GM19324 (cell line): Measurements from ENCODE around the gene KIF1B.

ENCODE experiments used
- ATAC-seq: cut with Tn5 transposase; IDR thresholded peaks from one replicate; pipeline ENCODE4 v1.9.1; 2021; ENCODE audit warnings: mild to moderate bottlenecking, moderate library complexity; ENCODE audit not compliant: unreplicated experiment, low FRiP score

The KIF1B gene

DNA sequence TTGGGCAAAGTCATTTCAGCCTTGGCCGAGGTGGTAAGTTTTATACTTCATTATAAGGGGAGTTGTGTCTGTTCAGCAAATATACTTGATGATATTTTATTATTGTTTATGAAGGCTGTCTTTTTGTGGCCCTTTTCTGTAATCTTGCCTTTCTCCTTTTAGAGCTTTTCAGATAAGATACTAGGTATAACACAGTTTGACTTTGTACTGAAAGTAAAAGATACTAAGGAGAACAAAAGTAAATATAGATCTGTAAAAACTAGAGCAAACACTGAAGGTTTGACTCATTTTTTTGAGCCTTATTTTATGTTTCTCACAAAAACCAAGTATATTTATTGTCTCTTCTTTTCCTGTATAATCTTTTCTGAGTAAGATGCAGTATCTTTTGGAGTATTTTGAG is 61.9 kb downstream of the KIF1B start:
- no peak for ATAC-seq

DNA sequence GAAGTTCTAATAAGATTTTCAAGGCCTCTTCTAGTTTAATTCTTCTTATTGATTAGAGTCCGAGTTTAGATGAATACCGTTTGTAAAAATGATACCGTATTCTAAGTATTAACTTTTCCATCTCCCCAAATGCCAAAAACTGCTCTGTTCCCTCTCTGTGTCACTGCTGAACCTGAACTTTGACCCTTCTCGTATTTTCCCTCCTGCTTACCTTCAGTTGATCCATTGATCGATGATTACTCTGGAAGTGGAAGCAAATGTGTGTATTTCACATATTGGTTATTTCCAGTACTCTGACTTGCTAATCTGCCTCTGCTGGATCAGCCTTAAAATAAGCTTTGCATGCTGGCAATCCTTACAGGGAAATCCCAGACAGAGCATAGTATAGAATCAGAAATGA is 68.5 kb downstream of the KIF1B start:
- ATAC-seq = no peak

DNA sequence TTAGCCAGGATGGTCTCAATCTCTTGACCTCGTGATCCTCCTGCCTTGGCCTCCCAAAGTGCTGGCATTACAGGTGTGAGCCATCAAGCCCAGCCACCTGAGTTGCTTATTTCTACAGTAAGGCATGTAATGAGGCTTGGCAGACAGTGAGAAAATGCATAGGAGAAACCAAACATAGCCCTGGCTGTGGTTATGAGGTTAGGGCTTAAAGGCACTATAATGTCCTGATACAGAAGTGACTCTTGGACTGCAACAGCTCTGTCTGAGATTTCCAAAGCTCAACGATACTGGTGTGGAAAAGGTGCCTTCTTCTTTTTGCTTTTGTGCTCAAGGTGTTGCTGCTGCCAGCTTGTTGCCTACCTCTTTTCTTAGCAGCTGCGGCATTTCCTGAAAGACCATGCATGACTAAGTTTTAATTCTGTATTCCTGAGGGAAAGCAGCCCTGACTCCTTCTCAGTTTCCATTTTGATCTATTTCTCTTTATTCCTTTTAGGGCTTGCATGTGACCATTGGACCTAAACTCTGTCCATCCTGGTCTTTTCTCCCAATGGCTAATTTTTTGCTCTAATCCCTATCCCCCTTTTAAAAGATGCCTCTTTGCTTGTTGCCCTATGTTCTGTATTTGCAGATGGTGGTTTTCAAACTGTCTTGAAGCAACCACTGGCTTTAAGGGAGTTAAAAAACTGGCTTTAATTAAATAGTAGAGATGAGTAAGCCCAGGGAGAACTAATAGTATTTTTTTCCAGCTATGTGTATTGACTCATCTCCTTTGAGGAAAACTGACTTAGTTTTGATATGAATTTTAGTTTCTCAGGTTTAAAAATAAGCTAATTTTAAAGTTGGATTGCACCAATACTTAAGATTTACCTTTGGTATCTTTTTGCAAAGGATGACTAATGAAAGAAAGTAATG is 70.3 kb downstream of the KIF1B start:
- no peak for ATAC-seq

DNA sequence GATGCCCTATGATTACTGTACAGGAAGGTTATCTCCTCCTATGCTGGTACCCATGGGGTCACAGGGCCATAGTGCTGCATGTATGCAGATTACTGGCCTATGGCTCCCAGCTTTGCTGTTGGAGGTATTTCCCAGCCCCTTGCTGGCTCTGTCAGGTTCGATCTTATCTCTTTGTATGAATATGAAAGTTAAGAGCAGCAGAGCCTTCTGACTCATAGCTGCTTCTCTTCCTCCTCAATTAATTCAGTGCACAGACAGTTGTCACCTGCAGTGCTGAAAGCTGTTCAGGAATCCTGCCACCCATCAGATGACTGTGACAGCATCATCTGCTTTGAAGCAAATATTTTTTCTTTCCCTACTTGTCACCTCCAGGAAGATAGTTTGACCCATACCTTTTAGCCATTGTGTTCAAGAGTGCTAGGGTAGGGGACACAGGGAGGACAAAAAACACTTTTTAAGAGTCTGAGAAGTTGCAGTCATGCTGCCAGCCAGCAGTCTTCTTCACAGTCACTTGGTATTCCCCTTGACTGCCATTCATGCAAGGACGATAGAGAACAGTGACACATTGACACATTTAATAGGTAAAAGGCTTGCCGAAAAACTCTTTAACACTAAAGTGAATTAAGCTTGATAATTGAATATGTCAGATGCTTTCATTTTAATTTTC is 73.1 kb downstream of the KIF1B start:
- ATAC-seq = no peak

DNA sequence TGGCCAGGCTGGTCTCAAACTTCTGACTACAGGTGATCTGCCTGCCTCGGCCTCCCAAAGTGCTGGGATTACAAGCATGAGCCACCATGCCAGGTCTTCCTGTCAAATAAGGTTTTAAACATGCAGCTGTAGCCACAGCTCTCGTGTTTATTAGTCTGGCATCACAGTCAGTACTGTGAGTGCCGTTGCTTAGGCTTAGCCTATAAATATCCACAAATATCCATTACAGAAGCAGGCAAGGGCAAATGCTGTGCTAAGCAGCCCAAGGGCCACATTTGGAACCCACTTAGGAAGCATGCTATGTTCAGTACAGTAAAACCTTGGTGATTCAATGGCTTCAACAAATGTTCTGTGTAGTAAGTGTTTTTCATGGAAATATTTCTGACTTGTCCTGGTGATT is 75.9 kb downstream of the KIF1B start:
- ATAC-seq = no peak

DNA sequence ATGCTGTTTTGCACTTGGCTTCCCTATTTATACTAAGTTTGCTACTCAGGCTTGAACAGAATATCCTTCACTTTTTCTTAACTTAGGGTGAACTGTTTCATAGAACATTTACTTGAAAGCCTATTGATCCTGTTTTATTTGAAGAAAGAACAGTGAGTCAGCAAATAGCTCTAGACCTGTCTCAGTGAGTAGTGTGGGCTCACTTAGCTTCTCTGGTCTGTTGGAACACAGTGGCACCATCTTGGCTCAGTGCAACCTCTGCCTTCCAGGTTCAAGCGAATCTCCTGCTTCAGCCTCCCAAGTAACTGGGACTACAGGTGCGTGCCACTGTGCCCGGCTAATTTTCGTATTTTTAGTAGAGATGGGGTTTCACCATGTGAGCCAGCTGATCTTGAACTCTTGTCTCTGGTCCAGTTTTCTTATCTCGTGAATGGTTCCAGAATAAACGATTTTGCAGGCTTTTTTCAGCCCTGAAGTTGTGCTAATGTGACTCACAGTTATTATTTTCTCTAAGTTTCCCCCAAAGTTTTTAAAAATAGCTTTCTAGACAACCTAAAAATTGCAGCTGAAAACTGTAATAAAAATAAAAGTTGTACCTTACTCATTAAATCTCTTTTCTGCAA is 76.8 kb downstream of the KIF1B start:
- ATAC-seq = no peak

DNA sequence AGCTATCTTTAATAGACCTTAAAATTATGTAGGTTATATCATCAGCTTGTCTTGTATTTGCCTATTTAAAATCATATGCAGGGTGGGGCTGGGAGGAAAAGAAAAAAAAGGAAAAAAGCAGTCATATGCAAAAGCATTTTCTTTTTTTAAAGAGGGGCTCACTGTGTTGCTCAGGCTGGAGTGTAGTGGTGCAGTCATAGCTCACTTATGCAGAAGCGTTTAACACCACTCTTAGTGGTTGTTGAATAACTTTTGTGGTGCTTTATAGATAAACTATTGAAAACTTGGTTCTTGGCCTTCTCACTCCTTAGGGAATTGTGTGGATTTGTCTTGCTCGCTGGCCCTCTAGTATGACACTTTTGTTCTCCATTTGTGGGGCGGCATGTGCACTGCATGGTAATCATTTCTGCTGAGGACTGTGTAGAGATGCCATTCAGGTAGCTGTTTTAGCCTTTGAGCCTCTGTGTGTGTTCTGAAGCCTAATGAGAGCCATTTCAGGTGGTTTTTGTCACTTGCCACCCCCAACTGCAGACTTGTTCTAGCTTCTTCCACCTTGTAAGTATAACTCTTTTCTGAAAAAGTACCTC is 77.8 kb downstream of the KIF1B start:
- ATAC-seq = no peak

DNA sequence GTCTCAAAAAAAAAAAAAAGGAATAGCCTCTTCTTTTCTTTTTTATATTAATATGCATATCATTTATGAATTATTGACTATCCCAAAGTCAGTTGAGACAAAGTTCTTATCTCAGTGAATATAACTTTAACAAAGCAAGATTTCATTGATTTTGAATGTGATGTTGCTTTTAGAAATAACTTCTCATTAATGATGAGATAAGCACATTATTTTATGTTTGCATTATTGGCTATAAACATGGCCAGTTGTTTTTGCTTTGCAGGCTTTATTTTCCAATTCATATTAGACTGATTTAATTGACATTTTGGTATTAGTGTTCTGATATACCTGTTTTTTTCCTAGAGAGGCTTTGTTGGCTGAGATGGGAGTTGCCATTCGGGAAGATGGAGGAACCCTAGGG is 81.3 kb downstream of the KIF1B start:
- no peak for ATAC-seq

DNA sequence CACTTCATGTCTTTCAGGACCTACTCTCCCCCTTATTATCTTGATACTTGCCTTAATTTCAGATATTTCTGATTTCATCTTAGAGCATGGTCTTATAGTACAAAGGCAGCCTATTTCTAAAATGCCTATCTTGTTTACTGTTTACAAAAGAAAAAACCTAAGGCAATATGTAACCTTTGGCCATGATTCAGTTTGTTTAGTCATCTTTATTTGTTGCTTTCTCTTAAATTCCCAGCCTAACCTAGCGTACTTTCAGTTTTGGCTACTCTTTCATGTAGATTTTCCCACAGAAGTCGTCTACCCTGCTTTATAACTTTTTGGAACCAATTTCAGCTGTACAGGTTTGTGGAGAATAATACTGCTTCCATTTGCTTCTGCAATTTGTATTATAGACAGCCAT is 81.8 kb downstream of the KIF1B start:
- no peak for ATAC-seq

DNA sequence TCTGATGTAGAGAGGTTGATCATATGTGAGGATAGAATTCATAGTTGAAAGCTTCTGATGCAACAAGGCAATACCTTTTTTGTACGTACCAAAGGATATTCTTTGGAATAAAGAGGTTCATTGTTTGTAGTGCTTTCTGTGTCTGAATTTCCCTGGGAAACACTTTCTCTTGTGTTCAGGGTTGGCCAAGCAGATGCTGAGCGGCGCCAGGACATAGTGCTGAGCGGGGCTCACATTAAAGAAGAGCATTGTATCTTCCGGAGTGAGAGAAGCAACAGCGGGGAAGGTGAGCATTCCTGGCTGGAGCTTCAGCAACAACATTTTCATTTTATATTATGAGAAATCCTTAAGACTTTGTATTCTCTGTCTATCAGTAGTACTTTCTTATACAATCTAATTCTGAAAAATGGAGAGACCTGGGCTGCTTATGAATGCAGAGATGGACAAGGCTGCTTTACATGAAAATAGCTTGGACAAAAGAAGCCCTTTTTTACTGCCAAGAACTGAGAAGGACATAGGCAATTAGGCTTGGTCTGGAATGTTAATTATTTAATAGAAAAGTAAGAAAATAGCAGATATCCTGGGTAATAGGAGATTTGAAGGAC is 85.2 kb downstream of the KIF1B start:
- ATAC-seq = no peak

DNA sequence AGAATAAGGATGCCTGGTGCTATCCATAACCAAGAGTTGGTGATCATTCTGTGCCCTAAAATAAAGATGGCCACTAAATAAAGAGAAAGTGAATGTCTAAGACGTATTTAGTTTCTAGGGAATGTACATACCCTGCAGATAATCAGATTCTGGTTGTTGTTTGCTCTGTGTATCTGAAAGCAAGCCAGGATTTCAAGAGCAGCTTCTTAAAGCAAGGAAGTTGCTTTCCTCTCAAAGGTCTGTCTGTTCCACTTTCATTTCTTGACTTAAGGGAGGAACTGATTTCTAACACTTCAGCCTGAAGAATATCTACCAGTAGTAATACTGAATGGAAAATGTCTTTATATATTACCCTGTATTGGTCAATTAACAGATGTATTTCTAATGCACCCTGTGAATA is 88.8 kb downstream of the KIF1B start:
- no peak for ATAC-seq

DNA sequence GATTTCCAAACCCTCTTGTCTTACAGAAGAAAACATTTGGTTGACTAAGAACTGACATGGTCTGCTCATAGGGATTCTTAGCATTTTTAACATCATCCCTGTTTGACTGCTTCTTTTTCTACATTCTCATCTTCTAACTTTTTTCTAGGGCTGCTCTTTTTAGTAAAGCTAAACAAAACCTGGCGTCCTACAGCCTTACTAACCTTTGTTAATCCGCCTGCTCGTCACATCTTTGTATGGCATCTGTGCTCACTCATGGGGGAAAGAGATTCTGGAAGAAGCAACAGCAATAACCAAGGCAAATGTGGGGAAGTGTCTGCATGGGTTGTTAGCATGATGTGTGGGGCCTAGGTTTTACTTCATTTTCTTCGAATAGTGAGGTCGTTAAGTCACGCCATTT is 92.0 kb downstream of the KIF1B start:
- no peak for ATAC-seq

DNA sequence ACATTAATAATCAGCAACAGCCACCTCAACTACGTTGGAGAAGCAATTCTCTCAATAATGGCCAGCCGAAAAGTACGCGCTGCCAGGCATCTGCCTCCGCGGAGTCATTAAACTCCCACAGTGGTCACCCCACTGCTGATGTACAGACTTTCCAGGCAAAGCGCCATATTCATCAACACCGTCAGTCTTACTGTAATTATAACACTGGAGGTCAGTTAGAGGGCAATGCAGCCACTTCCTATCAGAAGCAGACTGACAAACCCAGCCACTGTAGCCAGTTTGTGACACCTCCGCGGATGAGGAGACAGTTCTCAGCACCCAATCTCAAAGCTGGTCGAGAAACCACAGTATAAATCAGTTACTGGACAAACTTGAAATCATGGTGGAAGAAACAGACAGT is 93.9 kb downstream of the KIF1B start:
- ATAC-seq = no peak

DNA sequence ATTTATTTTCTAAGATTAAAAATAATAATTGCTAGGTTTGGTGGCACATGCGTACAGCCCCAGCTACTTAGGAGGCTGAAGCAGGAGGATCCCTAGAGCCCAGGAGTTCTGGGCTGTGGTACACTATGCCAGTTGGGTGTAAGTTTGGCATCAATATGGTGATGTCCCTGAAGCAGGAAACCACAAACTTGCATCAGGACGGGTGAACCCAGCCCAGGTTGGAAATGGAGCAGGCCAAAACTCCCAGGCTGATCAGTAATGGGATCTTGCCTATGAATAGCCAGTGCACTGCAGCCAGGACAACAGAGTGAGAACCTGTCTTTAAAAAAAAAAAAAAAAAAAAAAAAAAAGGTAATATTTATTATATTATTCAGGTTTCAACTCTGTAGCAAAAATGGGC is 96.1 kb downstream of the KIF1B start:
- ATAC-seq = no peak

DNA sequence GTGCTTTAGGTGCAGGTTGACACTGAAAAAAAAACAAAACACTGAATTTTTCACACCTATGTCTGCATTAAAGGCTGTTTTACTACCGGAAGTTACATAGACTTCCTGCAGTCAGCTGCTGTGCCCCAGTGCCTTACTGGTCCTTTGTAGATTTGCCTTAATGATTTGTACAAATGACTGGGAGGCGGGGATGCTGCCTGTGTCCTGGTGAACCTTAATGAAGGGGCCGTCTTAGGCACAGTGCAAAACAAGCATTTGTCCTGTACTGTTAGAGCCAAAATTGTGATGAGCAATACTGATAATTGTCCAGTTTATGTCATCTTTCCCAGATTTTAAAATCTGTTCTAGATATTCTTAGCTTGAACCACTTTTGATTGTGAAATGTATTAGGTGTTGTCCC is 97.6 kb downstream of the KIF1B start:
- ATAC-seq = no peak

DNA sequence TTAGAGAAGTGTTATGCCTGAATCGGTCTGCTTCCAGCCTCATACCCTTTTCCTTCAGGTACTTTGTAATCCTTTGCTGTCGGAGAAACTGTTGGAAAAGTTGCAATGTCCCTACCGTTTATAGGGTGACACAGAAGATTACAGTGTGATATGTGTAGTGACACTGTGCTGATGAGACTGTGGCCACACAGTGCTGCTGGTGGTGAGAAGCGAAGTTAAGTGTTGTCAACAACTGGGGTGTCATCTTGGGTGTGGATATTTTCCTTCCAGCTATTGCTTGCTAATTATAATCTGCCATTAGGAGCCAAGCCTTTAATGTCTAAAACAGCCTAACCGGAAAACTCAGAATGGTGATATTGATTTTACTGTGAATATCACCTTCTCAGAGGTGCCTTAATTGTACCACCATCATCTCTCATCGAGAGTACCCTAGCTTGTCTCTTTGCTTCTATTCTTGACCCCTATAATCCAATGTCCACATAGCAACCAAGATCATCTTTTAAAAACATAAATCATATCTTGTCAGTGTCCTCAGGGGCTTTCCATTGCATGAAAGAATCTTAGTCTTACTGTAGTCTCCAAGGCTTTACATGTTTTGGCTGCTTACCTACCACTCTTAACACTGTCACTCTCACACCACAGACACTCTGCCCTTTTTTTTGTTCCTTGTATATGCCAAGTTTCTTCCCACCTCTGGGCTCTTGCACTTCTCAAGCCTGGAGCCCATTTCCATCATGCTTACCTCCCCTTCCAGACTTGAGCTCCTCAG is 99.1 kb downstream of the KIF1B start:
- no peak for ATAC-seq

DNA sequence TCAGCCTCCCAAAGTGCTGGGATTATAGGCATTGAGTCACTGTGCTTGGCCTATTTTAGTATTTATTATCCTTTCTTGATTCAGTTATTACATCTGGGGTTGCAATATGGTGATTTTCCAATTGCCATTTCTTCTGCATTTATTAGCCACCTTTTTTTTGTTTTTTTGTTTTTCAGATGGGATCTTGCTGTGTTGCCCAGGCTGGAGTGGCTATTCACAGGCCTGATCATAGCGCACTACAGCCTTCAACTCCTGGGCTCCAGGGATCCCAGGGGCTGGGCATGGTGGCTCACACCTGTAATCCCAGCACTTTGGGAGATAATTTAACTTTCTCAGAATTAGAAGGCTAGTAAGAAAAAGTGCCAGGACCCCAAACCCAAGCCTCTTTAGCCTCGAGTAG is 106.4 kb downstream of the KIF1B start:
- ATAC-seq = no peak

DNA sequence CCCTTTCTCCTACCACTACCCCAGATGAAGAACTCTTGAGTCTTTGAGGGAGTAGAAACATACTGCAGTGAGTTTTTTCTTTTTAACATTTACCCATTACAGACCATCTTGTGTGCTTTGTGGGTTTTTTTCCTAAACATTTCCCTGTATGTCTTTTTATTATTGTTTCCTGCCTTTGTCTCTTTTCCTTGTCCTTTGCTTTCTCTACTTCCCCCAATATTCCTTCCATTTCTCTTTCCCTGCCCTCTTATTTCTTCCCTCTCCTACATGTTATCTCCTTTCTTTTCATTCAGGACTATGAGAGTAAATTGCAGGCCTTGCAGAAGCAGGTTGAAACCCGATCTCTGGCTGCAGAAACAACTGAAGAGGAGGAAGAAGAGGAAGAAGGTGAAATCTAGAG is 109.4 kb downstream of the KIF1B start:
- no peak for ATAC-seq

DNA sequence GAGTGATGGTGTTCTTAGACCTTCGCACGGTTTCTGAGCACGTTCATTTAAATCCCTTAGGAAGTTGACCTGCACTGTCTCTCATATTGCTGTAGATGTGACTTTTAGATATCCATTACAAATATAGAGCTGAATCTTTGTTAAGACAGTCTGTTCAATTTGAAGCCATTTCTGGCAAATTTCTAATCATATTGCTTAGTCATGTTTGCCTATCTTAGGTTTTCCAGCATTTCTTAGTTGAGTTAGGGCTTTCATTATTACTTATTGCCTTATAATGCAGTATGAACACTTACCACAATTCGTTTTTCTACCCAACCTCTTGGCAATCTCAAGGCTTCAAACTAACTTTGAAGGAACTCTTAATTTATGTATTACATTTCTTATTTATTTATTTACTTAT is 110.0 kb downstream of the KIF1B start:
- ATAC-seq = no peak

DNA sequence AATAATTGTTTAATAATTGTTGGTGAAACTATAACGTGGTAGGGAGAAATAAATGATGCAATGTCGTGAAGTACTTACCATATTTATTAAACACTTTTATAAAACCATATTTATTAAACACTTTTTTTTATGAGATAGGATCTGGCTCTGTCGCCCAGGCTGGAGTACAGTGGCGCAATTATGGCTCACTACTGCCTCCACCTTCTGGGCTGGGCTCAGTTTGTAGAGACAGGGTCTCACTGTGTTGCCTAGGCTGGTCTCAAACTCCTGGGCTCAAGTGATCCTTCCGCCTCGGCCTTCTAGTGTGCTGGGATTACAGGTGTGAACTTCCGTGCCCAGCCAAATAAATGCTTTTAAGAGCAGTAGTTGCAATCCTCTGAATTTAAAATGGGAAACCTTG is 112.5 kb downstream of the KIF1B start:
- ATAC-seq = no peak
